Neural cell (in vitro differentiated cells): ENCODE data around the gene WWTR1.

Source experiments
- EP300 ChIP-seq: fragments of 450-650 bp; conservative IDR thresholded peaks from 2 replicates; pipeline ENCODE4 v1.6.1; 2014; ENCODE audit warnings: antibody characterized with exemption, mild to moderate bottlenecking, moderate library complexity; ENCODE audit not compliant: poor library complexity, severe bottlenecking
- EZH2 ChIP-seq: fragments of 200-600, 300-800 bp; shearing (Covaris generic), sonication (generic); IDR thresholded peaks from 2 replicates; pipeline ENCODE4 v1.6.1; 2014; ENCODE audit warnings: antibody characterized with exemption, low read length, borderline replicate concordance, mild to moderate bottlenecking; ENCODE audit not compliant: insufficient read depth, poor library complexity, severe bottlenecking
- POLR2AphosphoS5 ChIP-seq: IDR thresholded peaks from 2 replicates; pipeline ENCODE4 v1.6.1; 2012
- TF ChIP-seq, protein P1 (sequence below): fragments of 450-650 bp; IDR thresholded peaks from 2 replicates; pipeline ENCODE4 v1.5.1; 2014; ENCODE audit warnings: antibody characterized with exemption, mild to moderate bottlenecking, moderate library complexity; ENCODE audit not compliant: poor library complexity, severe bottlenecking
- TF ChIP-seq, protein P2 (sequence below): IDR thresholded peaks from 2 replicates; pipeline ENCODE4 v1.6.1; 2012; ENCODE audit warnings: borderline replicate concordance

DNA sequence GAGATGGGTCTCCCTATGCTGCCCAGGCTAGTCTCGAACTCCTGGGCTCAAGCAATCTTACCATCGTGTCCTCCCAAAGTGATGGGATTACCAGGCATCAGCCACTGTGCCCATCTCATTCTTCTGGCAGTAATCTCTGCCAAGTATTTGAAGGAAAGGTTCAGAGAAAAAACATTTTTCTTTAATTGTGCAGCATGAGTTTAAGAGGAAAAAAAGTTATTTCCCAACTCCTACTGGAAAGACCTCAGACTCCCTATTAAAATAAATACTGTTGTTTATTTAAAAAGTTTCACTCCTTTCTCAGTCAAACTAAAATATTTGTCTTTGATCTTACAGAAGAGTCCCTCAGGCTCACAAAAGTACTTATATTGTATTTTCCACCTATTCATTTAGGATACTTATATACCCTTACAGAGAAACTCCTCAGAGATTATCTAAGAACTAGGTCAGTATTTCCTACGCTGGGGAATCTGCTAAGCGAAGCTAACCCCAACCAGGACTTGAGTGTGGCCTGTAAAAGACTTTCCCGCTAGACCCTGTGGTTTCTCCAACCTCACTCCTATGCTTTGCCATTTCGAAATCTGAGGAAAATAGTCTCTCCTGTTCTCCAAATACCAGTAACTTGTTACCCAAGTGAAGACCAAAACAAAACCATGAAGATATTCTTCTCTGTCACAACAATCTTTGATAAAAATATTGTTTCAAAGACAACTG, 28.7 kb downstream of the WWTR1 start:
- TF ChIP-seq, protein P1, sequence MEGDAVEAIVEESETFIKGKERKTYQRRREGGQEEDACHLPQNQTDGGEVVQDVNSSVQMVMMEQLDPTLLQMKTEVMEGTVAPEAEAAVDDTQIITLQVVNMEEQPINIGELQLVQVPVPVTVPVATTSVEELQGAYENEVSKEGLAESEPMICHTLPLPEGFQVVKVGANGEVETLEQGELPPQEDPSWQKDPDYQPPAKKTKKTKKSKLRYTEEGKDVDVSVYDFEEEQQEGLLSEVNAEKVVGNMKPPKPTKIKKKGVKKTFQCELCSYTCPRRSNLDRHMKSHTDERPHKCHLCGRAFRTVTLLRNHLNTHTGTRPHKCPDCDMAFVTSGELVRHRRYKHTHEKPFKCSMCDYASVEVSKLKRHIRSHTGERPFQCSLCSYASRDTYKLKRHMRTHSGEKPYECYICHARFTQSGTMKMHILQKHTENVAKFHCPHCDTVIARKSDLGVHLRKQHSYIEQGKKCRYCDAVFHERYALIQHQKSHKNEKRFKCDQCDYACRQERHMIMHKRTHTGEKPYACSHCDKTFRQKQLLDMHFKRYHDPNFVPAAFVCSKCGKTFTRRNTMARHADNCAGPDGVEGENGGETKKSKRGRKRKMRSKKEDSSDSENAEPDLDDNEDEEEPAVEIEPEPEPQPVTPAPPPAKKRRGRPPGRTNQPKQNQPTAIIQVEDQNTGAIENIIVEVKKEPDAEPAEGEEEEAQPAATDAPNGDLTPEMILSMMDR, result no peak
- TF ChIP-seq EP300 (no peak), POLR2AphosphoS5 (no peak), EZH2 (no peak)
- TF ChIP-seq, protein P2, sequence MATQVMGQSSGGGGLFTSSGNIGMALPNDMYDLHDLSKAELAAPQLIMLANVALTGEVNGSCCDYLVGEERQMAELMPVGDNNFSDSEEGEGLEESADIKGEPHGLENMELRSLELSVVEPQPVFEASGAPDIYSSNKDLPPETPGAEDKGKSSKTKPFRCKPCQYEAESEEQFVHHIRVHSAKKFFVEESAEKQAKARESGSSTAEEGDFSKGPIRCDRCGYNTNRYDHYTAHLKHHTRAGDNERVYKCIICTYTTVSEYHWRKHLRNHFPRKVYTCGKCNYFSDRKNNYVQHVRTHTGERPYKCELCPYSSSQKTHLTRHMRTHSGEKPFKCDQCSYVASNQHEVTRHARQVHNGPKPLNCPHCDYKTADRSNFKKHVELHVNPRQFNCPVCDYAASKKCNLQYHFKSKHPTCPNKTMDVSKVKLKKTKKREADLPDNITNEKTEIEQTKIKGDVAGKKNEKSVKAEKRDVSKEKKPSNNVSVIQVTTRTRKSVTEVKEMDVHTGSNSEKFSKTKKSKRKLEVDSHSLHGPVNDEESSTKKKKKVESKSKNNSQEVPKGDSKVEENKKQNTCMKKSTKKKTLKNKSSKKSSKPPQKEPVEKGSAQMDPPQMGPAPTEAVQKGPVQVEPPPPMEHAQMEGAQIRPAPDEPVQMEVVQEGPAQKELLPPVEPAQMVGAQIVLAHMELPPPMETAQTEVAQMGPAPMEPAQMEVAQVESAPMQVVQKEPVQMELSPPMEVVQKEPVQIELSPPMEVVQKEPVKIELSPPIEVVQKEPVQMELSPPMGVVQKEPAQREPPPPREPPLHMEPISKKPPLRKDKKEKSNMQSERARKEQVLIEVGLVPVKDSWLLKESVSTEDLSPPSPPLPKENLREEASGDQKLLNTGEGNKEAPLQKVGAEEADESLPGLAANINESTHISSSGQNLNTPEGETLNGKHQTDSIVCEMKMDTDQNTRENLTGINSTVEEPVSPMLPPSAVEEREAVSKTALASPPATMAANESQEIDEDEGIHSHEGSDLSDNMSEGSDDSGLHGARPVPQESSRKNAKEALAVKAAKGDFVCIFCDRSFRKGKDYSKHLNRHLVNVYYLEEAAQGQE, result no peak
